Measurements from ENCODE around the gene TMBIM6.
A peak's percentile ranks its signal among the peaks of the same experiment; 100 is the strongest.
"Not testable (repeated sequence)": the region's sequence is repeated elsewhere in the genome, so short reads cannot be mapped to it uniquely, and the experiment has no call there.

TMBIM6 gene, protein sequence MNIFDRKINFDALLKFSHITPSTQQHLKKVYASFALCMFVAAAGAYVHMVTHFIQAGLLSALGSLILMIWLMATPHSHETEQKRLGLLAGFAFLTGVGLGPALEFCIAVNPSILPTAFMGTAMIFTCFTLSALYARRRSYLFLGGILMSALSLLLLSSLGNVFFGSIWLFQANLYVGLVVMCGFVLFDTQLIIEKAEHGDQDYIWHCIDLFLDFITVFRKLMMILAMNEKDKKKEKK

DNA sequence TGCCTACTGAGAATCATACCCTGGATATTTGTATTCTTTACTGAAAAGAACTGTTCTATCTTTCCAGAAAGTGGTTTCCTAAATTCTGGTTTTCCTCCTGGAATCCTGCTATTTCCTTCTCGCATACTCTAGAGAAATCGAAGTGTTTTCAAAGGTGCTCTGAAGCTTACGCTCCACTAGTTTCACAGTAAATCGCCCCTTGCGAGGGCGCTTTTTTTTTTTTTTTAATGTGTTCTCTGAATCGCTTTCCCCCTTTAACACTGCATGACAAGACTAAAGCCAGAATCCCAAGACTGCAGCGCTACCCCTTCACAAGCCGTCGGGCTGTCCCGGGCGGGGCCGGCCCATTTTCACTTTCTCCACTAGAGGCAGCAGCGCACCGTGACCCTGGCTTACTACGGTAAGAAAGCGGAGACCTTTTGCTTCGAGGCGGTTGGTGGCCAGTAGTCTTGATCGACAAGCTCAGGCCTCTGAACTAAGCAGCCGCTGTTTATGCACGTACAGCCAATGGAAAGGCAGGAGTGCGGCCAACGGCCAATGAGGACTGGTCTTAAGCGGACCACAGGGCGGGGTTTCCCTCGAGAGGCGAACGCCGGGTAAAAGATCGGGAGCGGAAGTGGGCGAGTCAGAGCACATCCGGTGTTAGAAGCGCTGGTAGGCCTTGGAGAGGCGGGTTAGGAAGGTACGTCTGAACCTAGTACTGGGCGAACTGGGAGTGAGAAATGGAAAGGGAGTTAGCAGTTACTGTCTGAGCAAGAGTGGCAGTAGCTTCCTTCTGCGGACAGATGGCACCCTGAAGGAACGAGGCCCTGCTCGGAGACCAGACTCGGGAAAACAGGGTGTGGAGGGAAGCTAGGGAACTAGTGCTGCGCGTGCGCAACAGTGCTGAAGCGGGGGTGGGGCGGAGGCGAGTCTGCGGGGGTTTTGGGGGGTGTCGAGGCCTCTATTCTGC lies at the start of gene TMBIM6:
TSS of gene TMBIM6 (plus strand) at position 628 of the 952 bp plus-strand sequence. CDS start 10,937 bp downstream, outside the sequence.
- DNase-seq: peak; percentile 99

GRCh38 chr12:49692851-49693250 lies 48.5 kb upstream of the TMBIM6 start:
- no peak for DNase-seq

DNA sequence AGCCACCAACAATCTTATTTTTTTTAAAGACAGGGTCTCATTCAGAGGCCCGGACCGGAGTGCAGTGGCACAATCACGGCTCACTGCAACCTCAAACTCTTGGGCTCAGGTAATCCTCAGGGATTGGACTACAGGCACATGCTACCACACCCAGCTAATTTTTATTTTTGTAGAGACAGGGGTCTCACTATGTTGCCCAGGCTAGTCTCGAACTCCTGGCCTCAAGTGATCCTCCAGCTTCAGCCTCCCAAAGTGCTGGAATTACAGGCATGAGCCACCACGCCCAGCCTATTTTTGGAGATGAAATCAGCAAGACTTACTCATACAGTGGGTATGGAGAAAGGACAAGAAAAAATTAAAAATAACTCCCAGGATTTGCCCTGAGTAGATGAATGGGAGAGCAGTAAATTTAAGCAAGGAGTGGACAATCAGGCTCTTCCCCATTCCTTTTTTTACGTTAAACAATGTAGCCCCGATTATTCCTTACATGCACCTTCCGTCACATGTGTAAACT lies 47.4 kb upstream of the TMBIM6 start:
- no peak for DNase-seq

DNA sequence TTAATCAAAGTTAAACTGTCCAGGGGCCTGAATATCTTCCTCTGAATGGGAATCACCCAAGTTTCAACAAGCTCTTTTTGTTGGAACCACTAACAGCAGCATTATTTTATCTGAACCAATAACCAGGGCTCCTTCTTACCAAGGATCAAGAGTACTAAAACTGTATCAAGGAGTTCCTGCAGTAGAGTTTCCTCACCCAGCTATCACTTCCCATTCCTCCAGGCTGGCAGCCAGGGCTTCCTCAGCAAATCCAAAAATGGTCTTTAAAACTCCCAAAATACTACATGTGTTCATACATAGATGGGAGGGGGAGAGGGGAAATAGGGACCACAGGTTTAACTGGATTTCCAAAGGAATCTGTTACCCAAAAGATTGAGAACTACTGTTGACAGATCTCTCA lies 44.6 kb upstream of the TMBIM6 start:
- DNase-seq: no peak

DNA sequence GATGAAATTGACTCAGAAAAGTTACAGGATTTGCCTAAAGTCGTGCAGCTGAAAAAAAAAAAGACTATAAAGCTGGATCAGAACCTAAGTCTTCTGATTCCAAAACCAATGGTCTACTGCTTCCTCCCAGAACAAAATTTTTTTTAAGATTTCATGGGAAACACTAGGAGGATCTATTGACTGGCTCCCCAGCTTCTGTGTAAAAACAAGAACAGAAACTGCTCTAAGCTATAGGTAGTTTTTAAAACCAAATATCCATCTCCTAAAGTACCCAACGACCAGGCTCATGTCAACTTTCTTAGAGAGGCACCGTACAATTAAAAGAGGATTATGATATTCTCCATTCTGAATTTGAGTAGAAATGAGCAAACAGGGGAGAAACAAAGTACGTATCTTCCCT lies 43.5 kb upstream of the TMBIM6 start:
- DNase-seq: no peak

GRCh38 chr12:49698619-49699545 lies 42.5 kb upstream of the TMBIM6 start:
- DNase-seq: peak; percentile 84

GRCh38 chr12:49702009-49702408 lies 39.3 kb upstream of the TMBIM6 start:
- no peak for DNase-seq

- DNase-seq: no peak
Observed at GRCh38 chr12:49702676-49703215, 38.6 kb upstream of the TMBIM6 start.

DNA sequence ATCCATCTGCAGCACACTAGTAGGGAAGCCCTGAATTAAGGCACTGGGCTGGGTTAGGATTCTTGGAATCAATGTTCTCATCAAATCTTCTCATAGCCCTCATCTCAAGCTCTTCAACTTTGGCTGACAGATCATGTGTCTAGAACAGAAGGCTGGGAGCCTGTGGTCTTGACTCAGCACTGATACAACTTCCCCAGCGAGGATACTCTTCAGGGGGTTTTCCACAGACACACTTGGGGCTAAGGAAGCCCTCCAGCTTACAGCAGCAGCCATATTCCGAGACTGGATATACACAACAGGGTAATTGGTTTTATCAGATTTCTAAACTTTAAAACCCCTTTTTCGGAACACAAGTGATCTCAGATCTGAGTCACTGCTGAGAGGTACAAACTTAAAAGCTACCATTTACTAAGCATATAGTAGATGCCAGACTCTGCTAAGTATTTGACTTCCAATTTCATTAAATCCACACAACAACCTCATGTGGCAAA lies 37.7 kb upstream of the TMBIM6 start:
- no peak for DNase-seq

- peak; percentile 7 for DNase-seq
Observed at GRCh38 chr12:49705479-49706134, 35.8 kb upstream of the TMBIM6 start.

- DNase-seq: no peak
Observed at GRCh38 chr12:49706351-49707127, 34.8 kb upstream of the TMBIM6 start.

DNA sequence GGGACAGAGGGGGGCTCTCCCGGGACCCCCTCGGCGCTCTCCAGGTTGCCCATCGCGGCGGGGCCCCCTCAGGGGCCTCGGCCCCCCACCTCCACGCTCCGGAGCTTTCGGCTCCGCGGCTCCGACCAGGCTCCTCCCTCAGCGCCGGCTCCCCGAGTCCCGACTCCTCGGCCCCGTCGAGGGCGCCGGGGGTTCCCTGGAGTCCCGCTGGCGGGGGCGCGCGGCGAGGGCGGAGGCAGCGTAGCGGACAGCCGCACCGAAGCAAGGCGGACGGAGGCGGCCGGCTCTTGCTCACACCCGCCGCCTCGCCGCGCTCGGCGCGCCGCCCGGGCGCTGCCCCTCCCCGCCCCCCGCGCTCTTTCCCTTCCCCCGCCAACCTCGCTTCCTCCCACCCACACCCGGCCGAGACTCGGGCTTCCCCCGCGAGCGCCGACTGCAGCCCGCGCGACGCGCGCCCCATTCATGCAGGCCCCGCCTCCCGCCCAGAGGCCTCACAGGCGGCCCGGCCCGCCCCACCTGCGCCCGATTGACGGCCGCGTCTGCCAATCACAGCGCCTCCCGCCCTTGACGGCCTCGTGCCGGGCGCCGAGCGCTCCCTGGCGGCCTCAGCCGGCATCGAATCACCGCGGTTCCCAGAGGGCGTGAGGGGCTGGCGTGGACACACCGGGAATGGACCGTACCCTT lies 34.1 kb upstream of the TMBIM6 start, which contains the start of gene FMNL3:
TSS of gene FMNL3 (minus strand) at position 278 of the 684 bp plus-strand sequence. CDS start at position 53, 225 bp downstream.
- DNase-seq: peak; percentile 78

DNA sequence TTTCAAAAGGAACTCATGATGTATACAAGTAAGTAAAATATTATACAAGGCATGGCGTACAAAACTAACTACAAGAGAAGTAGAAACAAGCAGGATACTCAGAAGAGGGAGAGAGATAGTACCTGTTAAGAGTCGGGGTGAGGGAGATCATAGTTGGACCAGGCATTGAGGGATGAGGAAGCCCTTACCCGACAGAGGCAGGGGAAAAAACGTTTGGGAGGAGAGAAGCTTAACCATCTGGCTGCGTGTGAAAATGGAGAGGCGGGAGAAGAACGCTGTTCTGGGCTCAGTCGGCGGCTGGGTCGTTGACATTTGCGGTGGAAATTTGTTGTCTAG lies 33.6 kb upstream of the TMBIM6 start:
- DNase-seq: no peak

DNA sequence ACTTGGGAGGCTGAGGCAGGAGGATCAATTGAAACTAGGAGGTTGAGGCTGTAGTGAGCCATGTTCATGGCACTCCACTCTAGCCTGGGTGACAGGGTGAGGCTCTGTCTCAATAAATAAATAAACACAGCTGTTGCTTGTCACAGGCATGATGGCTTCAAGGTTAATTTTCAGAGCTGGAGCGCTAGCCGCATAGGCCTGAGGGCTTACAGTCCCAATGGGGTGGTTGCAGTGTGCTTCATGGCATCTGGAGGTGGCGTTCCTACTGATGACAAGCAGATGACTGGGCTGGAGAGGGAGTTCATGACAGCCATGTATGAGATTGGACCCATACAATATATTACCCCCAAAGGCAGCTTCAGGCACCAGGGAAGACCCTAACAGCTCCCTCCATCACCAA lies 32.5 kb upstream of the TMBIM6 start:
- DNase-seq: no peak

DNA sequence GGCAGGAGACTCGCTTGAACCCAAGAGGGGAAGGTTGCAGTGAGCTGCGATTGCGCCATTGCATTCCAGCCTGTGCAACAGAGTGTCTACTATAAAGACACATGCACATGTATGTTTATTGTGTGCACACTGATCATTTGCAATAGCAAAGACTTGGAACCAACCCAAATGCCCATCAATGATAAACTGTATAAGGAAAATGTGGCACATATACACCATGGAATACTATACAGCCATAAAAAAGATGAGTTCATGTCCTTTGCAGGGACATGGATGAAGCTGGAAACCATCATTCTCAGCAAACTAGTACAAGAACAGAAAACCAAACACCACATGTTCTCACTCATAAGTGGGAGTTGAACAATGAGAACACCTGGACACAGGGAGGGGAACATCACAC lies 27.4 kb upstream of the TMBIM6 start:
- DNase-seq: not testable (repeated sequence)

GRCh38 chr12:49716553-49716952 lies 24.8 kb upstream of the TMBIM6 start:
- no peak for DNase-seq

- DNase-seq: not testable (repeated sequence)
Observed at GRCh38 chr12:49717800-49718199, 23.6 kb upstream of the TMBIM6 start.

DNA sequence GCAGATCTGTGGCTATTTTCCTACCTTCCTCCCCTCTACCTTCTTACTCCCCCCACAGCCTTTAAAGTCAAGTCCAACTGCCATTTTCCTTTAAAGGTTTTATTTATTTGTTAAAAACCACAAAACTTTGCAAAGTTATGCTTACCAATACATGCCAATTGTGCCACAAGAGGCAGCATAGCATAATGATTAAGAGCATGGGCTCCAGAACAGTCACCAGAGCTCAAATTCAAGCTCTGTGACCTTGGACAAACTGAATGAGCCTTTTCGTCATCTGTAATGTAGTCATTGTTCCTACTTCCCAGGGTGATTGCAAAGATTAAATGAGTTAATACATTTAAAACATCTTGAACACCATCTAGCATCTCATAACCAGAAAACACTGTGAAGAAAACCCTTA lies 21.1 kb upstream of the TMBIM6 start:
- DNase-seq: no peak

DNA sequence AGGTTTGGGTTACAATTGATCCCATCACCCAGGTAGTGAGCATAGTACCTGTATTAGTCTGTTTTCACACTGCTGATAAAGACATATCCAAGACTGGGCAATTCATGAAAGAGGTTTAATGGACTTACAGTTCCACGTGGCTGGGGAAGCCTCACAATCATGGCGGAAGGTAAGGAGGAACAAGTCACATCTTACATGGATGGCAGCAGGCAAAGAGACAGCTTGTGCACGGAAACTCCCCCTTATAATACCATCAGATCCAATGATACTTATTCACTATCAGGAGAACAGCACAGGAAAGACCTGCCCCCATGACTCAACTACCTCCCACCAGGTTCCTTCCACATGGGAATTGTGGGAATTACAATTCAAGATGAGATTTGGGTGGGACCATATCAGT lies 20.0 kb upstream of the TMBIM6 start:
- DNase-seq: not testable (repeated sequence)

DNA sequence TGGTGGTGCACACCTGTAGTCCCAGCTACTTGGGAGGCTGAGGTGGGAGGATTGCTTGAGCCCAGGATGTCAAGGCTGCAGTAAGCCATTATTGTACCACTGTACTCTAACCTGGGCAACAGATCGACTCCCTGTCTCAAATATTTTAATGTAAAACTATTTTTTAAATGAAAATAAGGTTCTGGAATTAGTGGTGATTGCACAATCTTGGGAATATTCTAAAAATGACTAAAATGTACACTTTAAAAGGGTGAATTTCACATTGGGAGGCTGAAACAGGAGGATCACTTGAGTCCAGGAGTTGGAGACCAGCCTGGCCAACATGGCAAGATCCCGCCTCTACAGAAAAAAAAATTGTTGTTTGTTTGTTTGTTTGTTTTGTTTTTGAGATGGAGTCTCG lies 12.9 kb upstream of the TMBIM6 start:
- DNase-seq: no peak
